ENCODE results near the gene DES. TPM values are rescaled to one million over a fixed set of nuclear protein-coding genes. Genes with fewer than 3 reads are reported as not detected.
"Not testable (repeated sequence)": the region's sequence is repeated elsewhere in the genome, so short reads cannot be mapped to it uniquely, and the experiment has no call there.

DES gene
- total RNA-seq, 1 donor from 2014 or later, result not detected

- no peak overlapping the region for H3K4me3 Mint-ChIP-seq
- intact Hi-C loops (cut with micrococcal nuclease), result loop anchor here (5.0 kb wide), 1 partner anchor 73 kb away; no protein-coding TSS in a partner anchor
Measured at GRCh38 chr2:219404291-219404910, 13.8 kb upstream of the DES start.

DNA sequence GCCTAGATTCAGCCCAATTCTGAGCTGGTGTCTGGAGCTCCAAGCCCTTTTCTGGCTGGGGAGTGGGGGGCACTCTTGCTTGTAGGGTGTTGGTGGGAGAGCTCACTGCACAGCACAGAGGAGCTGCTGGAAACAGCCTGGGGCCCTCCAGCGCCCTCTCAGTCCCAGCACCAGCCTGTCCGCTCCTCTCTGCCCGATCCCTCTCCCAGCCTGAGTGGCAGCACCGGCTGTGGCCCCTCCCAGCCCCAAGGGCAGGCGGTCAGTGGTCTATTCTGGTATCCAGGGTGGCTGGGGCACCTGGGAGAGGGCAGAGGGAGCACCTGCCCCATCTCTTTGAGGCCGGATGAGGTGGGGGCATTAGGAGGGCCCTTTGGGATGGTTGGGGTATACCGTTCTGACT is 13.2 kb upstream of the DES start:
- no peak overlapping the region for H3K4me3 Mint-ChIP-seq
- no peaks in the 10 kb centered on the region for H3K9me3 Mint-ChIP-seq
- H3K27me3 Mint-ChIP-seq, result peaks cover 13% of the 10 kb centered on the region
- no peaks in the 10 kb centered on the region for H3K4me1 Mint-ChIP-seq
- no peak overlapping the region for H3K27ac Mint-ChIP-seq
- H3K36me3 Mint-ChIP-seq (ENCODE audit: low read depth), result no peaks in the 10 kb centered on the region
- no peak for DNase-seq
- intact Hi-C loops (cut with micrococcal nuclease), result loop anchor here (5.0 kb wide), 1 partner anchor 72 kb away; no protein-coding TSS in a partner anchor

More at GRCh38 chr2:219404291-219404910, 13.8 kb upstream of the DES start:
- DNase-seq, result no peak
- peaks cover 11% of the 10 kb centered on the region for H3K27me3 Mint-ChIP-seq
- no peak overlapping the region for H3K27ac Mint-ChIP-seq
- H3K36me3 Mint-ChIP-seq (ENCODE audit: low read depth), result no peaks in the 10 kb centered on the region
- H3K4me1 Mint-ChIP-seq, result no peaks in the 10 kb centered on the region
- no peaks in the 10 kb centered on the region for H3K9me3 Mint-ChIP-seq

DNA sequence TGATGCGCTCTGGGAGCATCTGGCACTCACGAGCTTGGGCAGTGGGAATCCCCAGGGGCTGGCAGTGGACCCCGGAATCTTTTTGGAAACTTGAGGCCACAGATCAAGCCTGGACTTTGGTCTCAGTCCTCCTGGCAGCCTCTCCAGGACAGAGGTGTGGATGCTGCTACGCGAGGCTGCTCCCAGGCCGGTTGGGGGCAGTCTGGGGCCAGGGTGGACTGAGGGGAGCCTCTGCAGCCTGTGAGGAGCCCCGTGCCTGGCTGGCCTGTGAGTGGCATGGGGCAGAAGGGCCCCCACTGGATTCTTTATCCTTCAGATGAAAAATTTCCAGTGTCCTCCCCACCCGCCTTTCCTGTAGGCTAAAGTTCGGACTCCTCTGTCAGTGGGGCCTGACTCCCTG is 12.7 kb upstream of the DES start:
- no peak for DNase-seq
- Mint-ChIP-seq H3K27ac (no peak overlapping the region), H3K36me3 (ENCODE audit: low read depth) (no peaks in the 10 kb centered on the region), H3K9me3 (no peaks in the 10 kb centered on the region), H3K27me3 (peaks cover 12% of the 10 kb centered on the region), H3K4me3 (no peak overlapping the region), H3K4me1 (no peaks in the 10 kb centered on the region)
- intact Hi-C loops (cut with micrococcal nuclease), result no loop called here

DNA sequence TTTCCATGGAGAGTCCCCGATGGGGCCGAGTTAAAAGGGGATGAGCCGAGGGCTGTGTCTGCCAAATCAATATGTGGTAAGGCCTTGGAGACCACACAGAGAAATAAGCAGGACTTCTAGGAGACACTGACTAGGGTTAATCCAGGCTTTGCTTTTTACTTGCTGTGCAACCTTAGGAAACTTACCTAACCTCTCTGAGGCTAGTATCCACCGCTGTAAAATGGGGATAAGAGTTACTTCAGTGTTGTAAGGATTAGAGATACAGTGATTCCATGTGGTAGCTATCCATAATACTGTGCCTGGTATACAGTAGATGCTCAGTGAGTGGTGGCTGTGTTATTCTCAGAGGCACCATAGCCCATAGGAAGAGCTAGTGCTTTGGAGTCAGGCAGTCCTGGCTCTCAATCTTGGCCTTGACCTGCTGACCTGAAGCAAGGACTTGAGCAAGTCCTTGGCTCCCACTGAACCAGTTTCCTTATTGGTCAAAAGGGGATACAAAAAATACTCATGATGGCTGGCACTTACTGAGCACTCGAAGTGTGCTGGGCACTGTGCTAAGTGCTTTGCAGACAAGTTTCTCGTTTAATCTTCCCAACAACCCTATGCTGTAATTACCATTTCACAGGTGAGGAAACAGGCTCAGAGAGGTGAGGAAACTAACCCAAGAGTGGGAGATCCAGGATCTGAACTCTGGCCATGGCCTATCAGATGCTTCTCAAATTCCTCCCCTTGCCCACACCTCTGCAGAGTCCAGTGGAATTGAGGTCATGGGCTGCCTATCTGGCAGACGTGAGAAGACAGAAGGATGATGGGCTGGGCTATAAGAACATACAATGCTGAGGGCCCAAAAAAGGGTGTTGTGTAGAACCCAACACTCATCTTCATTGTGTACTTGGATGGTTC is 12.0 kb upstream of the DES start:
- peaks cover 12% of the 10 kb centered on the region for H3K27me3 Mint-ChIP-seq
- intact Hi-C loops (cut with micrococcal nuclease), result no loop called here
- no peak overlapping the region for H3K4me3 Mint-ChIP-seq
- H3K4me1 Mint-ChIP-seq, result no peaks in the 10 kb centered on the region
- H3K9me3 Mint-ChIP-seq, result no peaks in the 10 kb centered on the region
- no peak for DNase-seq
- H3K36me3 Mint-ChIP-seq (ENCODE audit: low read depth), result no peaks in the 10 kb centered on the region
- H3K27ac Mint-ChIP-seq, result no peak overlapping the region

DNA sequence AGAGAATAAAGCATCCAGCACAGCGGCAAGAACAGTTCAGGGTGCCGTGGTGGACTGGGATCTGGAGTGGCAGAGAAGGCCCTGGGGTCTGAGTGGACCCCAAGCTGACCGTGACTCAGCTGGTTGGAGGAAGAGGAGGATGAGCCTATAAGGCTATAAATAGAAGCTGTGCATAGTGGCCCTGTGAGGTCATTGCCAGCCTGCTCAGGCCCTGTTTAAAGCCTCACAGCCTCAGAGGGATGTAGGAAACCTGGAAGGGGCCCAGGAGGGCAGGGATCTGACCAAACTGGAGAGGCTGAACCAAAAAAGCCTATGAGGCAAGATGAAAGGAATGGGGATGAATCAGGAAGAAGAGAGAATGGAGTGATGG is 11.3 kb upstream of the DES start:
- intact Hi-C loops (cut with micrococcal nuclease), result no loop called here
- no peaks in the 10 kb centered on the region for H3K4me1 Mint-ChIP-seq
- H3K9me3 Mint-ChIP-seq, result no peaks in the 10 kb centered on the region
- no peak overlapping the region for H3K4me3 Mint-ChIP-seq
- peaks cover 12% of the 10 kb centered on the region for H3K27me3 Mint-ChIP-seq
- no peak for DNase-seq
- H3K27ac Mint-ChIP-seq, result no peak overlapping the region
- no peaks in the 10 kb centered on the region for H3K36me3 Mint-ChIP-seq (ENCODE audit: low read depth)

DNA sequence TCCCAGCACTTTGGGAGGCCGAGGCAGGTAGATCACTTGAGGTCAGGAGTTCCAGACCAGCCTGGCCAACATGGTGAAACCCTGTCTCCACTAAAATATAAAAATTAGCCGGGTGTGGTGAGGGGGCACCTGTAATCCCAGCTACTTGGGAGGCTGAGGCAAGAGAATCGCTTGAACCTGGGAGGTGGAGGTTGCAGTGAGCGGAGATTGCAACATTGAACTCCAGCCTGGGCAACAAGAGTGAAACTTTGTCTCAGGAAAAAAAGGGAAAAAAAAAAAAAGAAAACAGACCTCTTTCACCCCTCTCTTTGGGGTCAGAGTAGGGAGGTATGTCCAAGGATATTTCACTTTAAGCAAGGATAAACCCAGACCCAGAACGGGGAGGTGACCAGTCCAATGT is 10.8 kb upstream of the DES start:
- H3K36me3 Mint-ChIP-seq (ENCODE audit: low read depth); intact Hi-C loops (cut with micrococcal nuclease); DNase-seq; H3K4me3 Mint-ChIP-seq; H3K4me1 Mint-ChIP-seq; H3K27ac Mint-ChIP-seq; H3K9me3 Mint-ChIP-seq: not testable (repeated sequence)
- H3K27me3 Mint-ChIP-seq, result peaks cover 11% of the 10 kb centered on the region

- Mint-ChIP-seq H3K27me3 (peaks cover 11% of the 10 kb centered on the region), H3K9me3 (no peaks in the 10 kb centered on the region), H3K27ac (no peak overlapping the region), H3K36me3 (ENCODE audit: low read depth) (no peaks in the 10 kb centered on the region), H3K4me3 (no peak overlapping the region), H3K4me1 (no peaks in the 10 kb centered on the region)
- DNase-seq, result no peak
- intact Hi-C loops (cut with micrococcal nuclease), result no loop called here
Measured at GRCh38 chr2:219408204-219408603, 10.0 kb upstream of the DES start.

- peaks cover 11% of the 10 kb centered on the region for H3K27me3 Mint-ChIP-seq
- no peaks in the 10 kb centered on the region for H3K9me3 Mint-ChIP-seq
- DNase-seq, result no peak
- H3K4me3 Mint-ChIP-seq, result no peak overlapping the region
- H3K36me3 Mint-ChIP-seq (ENCODE audit: low read depth), result no peaks in the 10 kb centered on the region
- intact Hi-C loops (cut with micrococcal nuclease), result no loop called here
- H3K4me1 Mint-ChIP-seq, result no peaks in the 10 kb centered on the region
- no peak overlapping the region for H3K27ac Mint-ChIP-seq
Measured at GRCh38 chr2:219408631-219409030, 9.5 kb upstream of the DES start.

DNA sequence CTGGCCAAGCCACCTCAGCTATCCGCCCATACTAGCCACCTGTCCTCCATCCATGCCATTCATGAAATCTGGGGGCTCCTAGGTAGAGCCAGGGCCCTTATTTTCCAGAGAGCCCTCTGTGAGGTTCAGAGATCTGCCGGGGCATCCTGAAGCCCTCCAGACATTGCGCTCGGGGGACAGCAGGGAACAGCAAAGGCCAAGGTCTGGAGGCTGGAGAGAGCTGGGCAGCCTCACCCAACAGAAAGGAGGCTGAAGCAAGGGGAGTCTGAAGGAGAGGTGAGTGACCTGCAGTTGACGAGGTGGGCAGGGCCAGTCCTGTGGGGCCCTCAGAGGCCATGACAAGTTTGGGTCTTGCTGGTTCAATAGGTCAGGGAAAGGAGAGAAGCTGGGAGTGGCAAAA is 8.6 kb upstream of the DES start:
- H3K4me1 Mint-ChIP-seq, result no peaks in the 10 kb centered on the region
- intact Hi-C loops (cut with micrococcal nuclease), result no loop called here
- no peak overlapping the region for H3K4me3 Mint-ChIP-seq
- H3K36me3 Mint-ChIP-seq (ENCODE audit: low read depth), result no peaks in the 10 kb centered on the region
- DNase-seq, result no peak
- H3K27ac Mint-ChIP-seq, result no peak overlapping the region
- H3K27me3 Mint-ChIP-seq, result peaks cover 13% of the 10 kb centered on the region
- no peaks in the 10 kb centered on the region for H3K9me3 Mint-ChIP-seq

DNA sequence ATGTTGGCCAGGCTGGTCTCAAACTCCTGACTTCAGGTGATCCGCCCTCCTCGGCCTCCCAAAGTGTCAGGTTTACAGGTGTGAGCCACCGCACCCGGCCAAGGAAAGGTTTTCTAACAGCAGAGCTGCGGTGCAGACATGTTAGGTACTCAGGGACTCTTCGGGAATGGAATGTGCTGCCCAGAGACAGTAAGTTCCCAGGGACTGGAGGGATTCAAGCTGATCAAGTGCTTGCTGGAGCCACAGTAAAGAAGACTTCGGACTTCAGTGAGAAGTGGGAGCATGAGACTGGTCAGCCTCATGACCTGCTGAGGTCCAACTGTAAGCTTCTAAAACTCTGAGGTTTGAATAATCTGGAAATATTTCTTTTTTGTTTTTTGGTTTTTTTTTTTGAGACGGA is 7.8 kb upstream of the DES start:
- peaks cover 20% of the 10 kb centered on the region for H3K27me3 Mint-ChIP-seq
- H3K27ac Mint-ChIP-seq, result no peak overlapping the region
- H3K4me3 Mint-ChIP-seq, result no peak overlapping the region
- no peaks in the 10 kb centered on the region for H3K9me3 Mint-ChIP-seq
- intact Hi-C loops (cut with micrococcal nuclease), result no loop called here
- H3K4me1 Mint-ChIP-seq, result no peaks in the 10 kb centered on the region
- DNase-seq, result no peak
- no peaks in the 10 kb centered on the region for H3K36me3 Mint-ChIP-seq (ENCODE audit: low read depth)

- DNase-seq, result no peak
- H3K27ac Mint-ChIP-seq, result no peak overlapping the region
- H3K27me3 Mint-ChIP-seq, result peaks cover 37% of the 10 kb centered on the region
- no peaks in the 10 kb centered on the region for H3K4me1 Mint-ChIP-seq
- no peaks in the 10 kb centered on the region for H3K9me3 Mint-ChIP-seq
- H3K4me3 Mint-ChIP-seq, result no peak overlapping the region
- H3K36me3 Mint-ChIP-seq (ENCODE audit: low read depth), result no peaks in the 10 kb centered on the region
- intact Hi-C loops (cut with micrococcal nuclease), result no loop called here
Measured at GRCh38 chr2:219414857-219415256, 3.3 kb upstream of the DES start.

DNA sequence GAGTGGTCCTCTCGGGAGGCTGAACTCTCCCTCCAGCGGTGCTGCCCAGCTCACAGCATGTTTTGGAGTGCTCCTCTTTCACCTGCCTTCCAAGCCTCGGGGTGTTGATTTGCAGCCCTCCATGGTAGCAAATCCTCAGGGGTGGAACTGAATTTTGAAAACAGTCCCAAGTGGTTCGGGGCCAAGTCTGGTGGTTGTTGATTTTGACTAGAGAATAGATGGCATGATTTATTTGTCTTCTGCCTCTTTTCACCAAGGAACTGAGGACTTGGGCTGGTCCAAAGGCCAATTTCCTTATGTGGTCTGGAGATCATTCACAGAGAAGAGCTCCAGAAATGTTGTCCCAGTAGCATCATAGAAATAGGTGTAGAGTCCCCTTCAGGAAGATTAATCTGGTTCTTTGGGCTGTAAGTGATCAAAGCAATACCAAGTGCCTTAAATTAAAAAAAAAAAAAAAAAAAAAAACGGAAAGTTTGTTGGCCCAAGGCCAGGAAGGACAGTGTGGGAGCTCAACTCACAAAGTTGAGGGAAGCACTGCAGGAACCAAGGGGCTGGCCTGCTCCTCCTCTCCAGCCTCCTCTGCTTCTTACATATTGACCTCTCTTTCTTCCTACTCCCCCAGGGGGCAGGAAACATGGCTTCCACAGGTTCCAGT is 2.5 kb upstream of the DES start:
- no peaks in the 10 kb centered on the region for H3K36me3 Mint-ChIP-seq (ENCODE audit: low read depth)
- no peak overlapping the region for H3K4me3 Mint-ChIP-seq
- peaks cover 42% of the 10 kb centered on the region for H3K27me3 Mint-ChIP-seq
- H3K4me1 Mint-ChIP-seq, result no peaks in the 10 kb centered on the region
- no peak overlapping the region for H3K27ac Mint-ChIP-seq
- DNase-seq, result no peak
- H3K9me3 Mint-ChIP-seq, result no peaks in the 10 kb centered on the region
- intact Hi-C loops (cut with micrococcal nuclease), result no loop called here

- Mint-ChIP-seq H3K27ac (no peak overlapping the region), H3K9me3 (no peaks in the 10 kb centered on the region), H3K27me3 (peaks cover 42% of the 10 kb centered on the region), H3K4me1 (no peaks in the 10 kb centered on the region), H3K4me3 (no peak overlapping the region), H3K36me3 (ENCODE audit: low read depth) (no peaks in the 10 kb centered on the region)
- DNase-seq, result no peak
- intact Hi-C loops (cut with micrococcal nuclease), result no loop called here
Measured at GRCh38 chr2:219416235-219416602, 2.0 kb upstream of the DES start.

DNA sequence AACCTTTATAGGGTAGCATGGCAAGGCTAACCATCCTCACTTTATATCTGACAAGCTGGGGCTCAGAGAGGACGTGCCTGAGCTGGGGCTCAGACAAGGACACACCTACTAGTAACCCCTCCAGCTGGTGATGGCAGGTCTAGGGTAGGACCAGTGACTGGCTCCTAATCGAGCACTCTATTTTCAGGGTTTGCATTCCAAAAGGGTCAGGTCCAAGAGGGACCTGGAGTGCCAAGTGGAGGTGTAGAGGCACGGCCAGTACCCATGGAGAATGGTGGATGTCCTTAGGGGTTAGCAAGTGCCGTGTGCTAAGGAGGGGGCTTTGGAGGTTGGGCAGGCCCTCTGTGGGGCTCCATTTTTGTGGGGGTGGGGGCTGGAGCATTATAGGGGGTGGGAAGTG is 1.2 kb upstream of the DES start:
- intact Hi-C loops (cut with micrococcal nuclease), result no loop called here
- no peak overlapping the region for H3K4me3 Mint-ChIP-seq
- H3K4me1 Mint-ChIP-seq, result no peaks in the 10 kb centered on the region
- peaks cover 42% of the 10 kb centered on the region for H3K27me3 Mint-ChIP-seq
- no peak for DNase-seq
- H3K36me3 Mint-ChIP-seq (ENCODE audit: low read depth), result no peaks in the 10 kb centered on the region
- no peaks in the 10 kb centered on the region for H3K9me3 Mint-ChIP-seq
- H3K27ac Mint-ChIP-seq, result no peak overlapping the region
